CD4-positive, alpha-beta T cell (primary cell): Measurements from ENCODE around the gene PPP2R5C. TPM values are rescaled to one million over a fixed set of nuclear protein-coding genes. Genes with fewer than 3 reads are reported as not detected.

ENCODE experiments used
- ATAC-seq: fragments of 200-7000 bp; cut with Tn5 transposase; one replicate; pipeline ENCODE4 v1.10.0; 2022; ENCODE audit warnings: mild to moderate bottlenecking; ENCODE audit not compliant: poor library complexity
- CTCF ChIA-PET: fragments of 350-600 bp; sonication (Branson Sonifier 250); formaldehyde crosslinking; loops from one replicate; lab custom pipeline; 2021; ENCODE audit warnings: antibody characterized with exemption, inconsistent platforms; lab: Charles Lee
- POLR2A ChIA-PET: fragments of 350-600 bp; sonication (Branson Sonifier 250); formaldehyde crosslinking; loops from one replicate; lab custom pipeline; 2021; ENCODE audit warnings: antibody characterized with exemption, inconsistent platforms; lab: Charles Lee
- DNase-seq, 14 experiments: peaks; one replicate each; pipeline ENCODE4 v3.0.0-alpha.2; 2013 to 2020; ENCODE audit warnings: mixed read lengths in 2 of 14
- H3K27ac ChIP-seq, 2 donors: one replicate each; pipeline versions ENCODE4 v1.5.1 to v1.7.0; 2013; ENCODE audit warnings: low read length in 2 of 2, low read depth in 1 of 2, mild to moderate bottlenecking in 1 of 2
- H3K27me3 ChIP-seq, 2 experiments: 1 replicate in 1 of 2; 2 replicates in 1 of 2; pipeline versions ENCODE4 v1.6.1 to v1.7.0; 2013; ENCODE audit warnings: low read length in 2 of 2, control low read depth in 1 of 2, mild to moderate bottlenecking in 1 of 2, moderate library complexity in 1 of 2; ENCODE audit not compliant: insufficient read depth in 2 of 2, control insufficient read depth in 1 of 2
- H3K36me3 ChIP-seq: one replicate; pipeline ENCODE4 v1.6.1; 2013; ENCODE audit warnings: low read length, control low read depth; ENCODE audit not compliant: insufficient read depth
- H3K4me1 ChIP-seq: one replicate; pipeline ENCODE4 v1.6.1; 2013; ENCODE audit warnings: low read length, control low read depth; ENCODE audit not compliant: insufficient read depth
- H3K4me3 ChIP-seq: one replicate; pipeline ENCODE4 v1.5.1; 2013; ENCODE audit warnings: mild to moderate bottlenecking, low read length, moderate library complexity
- H3K9me3 ChIP-seq, 2 experiments: 1 replicate in 1 of 2; 2 replicates in 1 of 2; pipeline versions ENCODE4 v1.6.1 to v1.7.0; 2013; ENCODE audit warnings: low read length in 2 of 2, mild to moderate bottlenecking in 2 of 2, control low read depth in 1 of 2, moderate library complexity in 1 of 2; ENCODE audit not compliant: control insufficient read depth in 1 of 2, insufficient read depth in 1 of 2
- H3K27ac Mint-ChIP-seq: one replicate; pipeline ENCODE4 v1.8.0; 2020; ENCODE audit warnings: mixed read lengths
- H3K27me3 Mint-ChIP-seq: one replicate; pipeline ENCODE4 v1.8.0; 2021; ENCODE audit warnings: mixed read lengths
- H3K36me3 Mint-ChIP-seq: one replicate; pipeline ENCODE4 v1.8.0; 2021; ENCODE audit warnings: low read depth, mixed read lengths
- H3K4me1 Mint-ChIP-seq: one replicate; pipeline ENCODE4 v1.8.0; 2021; ENCODE audit warnings: low read depth, mixed read lengths
- H3K4me3 Mint-ChIP-seq: one replicate; pipeline ENCODE4 v1.8.0; 2020; ENCODE audit warnings: mild to moderate bottlenecking, mixed read lengths
- H3K9me3 Mint-ChIP-seq: one replicate; pipeline ENCODE4 v1.8.0; 2020; ENCODE audit warnings: mixed read lengths
- intact Hi-C, 2 experiments: fragments of 100-400 bp; cut with DNase I in 1 of 2; cut with micrococcal nuclease in 1 of 2; formaldehyde crosslinking; loops; one replicate each; pipeline versions ENCODE4 v1.15.1 to v1.9.0; 2023 to 2025; cut with DNase I, micrococcal nuclease
- total RNA-seq, 174 experiments: library from RNA in 2 of 174; stranded (reverse) in 2 of 174; gene quantifications; one replicate each; pipeline ENCODE4 v1.2.3 and lab custom pipeline; 2021 to 2026
- TF ChIP-seq, protein P1 (sequence below): fragments of 200-600 bp; IDR thresholded peaks from one replicate; pipeline ENCODE4 v1.8.0; 2022; ENCODE audit warnings: antibody characterized with exemption, mild to moderate bottlenecking

The PPP2R5C gene
- total RNA-seq, 2 experiments from 2014 or later: 463 to 487 TPM

DNA sequence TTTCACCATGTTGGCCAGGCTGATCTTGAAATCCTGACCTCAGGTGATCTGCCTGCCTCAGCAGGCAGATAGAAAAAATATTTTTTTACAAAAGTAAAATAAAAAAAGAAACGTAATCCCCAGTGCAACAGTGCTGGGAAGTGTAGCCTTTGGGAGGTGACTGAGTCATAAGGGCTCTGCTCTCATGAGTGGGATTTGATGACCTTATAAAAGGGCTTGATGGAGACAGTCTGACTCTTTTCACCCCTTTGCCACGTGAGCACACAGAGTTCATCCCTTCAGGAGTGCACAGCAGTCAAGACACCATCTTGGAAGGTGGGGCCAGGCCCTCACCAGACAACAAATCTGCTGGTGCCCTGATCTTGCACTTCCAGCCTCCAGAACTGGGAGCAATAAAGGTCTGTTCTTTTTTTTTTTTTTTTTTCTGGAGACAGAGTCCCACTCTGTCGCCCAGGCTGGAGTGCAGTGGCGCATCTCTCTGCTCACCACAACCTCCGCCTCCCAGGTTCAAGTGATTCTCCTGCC lies 178.2 kb downstream of the PPP2R5C start:
- no peaks in the 10 kb centered on the region for H3K4me1 Mint-ChIP-seq
- Histone ChIP-seq H3K27me3 (peaks cover 7 to 16% of the 10 kb centered on the region in 2 experiments), H3K27ac (no peak overlapping the region), H3K36me3 (no peaks in the 10 kb centered on the region), H3K9me3 (no peaks in the 10 kb centered on the region), H3K4me3 (no peak overlapping the region), H3K4me1 (peaks cover 3% of the 10 kb centered on the region)
- TF ChIP-seq, protein P1, sequence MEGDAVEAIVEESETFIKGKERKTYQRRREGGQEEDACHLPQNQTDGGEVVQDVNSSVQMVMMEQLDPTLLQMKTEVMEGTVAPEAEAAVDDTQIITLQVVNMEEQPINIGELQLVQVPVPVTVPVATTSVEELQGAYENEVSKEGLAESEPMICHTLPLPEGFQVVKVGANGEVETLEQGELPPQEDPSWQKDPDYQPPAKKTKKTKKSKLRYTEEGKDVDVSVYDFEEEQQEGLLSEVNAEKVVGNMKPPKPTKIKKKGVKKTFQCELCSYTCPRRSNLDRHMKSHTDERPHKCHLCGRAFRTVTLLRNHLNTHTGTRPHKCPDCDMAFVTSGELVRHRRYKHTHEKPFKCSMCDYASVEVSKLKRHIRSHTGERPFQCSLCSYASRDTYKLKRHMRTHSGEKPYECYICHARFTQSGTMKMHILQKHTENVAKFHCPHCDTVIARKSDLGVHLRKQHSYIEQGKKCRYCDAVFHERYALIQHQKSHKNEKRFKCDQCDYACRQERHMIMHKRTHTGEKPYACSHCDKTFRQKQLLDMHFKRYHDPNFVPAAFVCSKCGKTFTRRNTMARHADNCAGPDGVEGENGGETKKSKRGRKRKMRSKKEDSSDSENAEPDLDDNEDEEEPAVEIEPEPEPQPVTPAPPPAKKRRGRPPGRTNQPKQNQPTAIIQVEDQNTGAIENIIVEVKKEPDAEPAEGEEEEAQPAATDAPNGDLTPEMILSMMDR: no peak
- intact Hi-C loops: no loop called here
- H3K27me3 Mint-ChIP-seq: peaks cover 43% of the 10 kb centered on the region
- H3K9me3 Mint-ChIP-seq: no peaks in the 10 kb centered on the region
- CTCF ChIA-PET: no interaction called here
- H3K36me3 Mint-ChIP-seq: no peaks in the 10 kb centered on the region
- DNase-seq: no peak
- H3K27ac Mint-ChIP-seq: no peak overlapping the region
- ATAC-seq: no peak
- H3K4me3 Mint-ChIP-seq: no peak overlapping the region
- POLR2A ChIA-PET: no interaction called here

DNA sequence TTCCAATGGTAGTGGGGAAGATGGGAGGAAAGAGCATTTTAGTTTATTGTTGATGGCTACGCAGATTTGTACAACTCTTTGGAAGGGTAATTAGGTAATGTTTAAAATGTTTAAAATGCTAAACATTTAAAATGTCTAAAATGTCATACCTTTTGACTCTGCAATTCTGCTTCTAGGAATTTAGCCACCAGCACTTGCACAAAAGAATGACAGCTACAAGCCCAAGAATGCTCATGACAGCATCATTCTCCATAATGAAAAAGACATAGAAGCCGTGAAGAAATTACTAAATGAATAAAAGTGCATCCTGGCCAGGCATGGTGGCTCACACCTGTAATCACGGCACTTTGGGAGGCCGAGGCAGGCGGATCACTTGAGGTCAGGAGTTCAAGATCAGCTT lies 182.9 kb downstream of the PPP2R5C start:
- DNase-seq (no peak), ATAC-seq (no peak)
- Histone ChIP-seq H3K4me1 (peaks cover 21% of the 10 kb centered on the region), H3K27me3 (peaks cover 11 to 22% of the 10 kb centered on the region in 2 experiments), H3K9me3 (no peaks in the 10 kb centered on the region), H3K36me3 (no peaks in the 10 kb centered on the region), H3K4me3 (no peak overlapping the region), H3K27ac (no peak overlapping the region)
- Mint-ChIP-seq H3K27ac (no peak overlapping the region), H3K4me1 (peaks cover 17% of the 10 kb centered on the region), H3K4me3 (no peak overlapping the region), H3K36me3 (peaks cover 11% of the 10 kb centered on the region), H3K27me3 (peaks cover 52% of the 10 kb centered on the region), H3K9me3 (no peaks in the 10 kb centered on the region)
- TF ChIP-seq, protein P1: no peak
- ChIA-PET POLR2A (no interaction called here), CTCF (interaction anchor here (1.2 kb wide), 1 partner anchor 173 kb away, joined by 4 read pairs; no protein-coding TSS in a partner anchor)
- intact Hi-C loops: no loop called here

DNA sequence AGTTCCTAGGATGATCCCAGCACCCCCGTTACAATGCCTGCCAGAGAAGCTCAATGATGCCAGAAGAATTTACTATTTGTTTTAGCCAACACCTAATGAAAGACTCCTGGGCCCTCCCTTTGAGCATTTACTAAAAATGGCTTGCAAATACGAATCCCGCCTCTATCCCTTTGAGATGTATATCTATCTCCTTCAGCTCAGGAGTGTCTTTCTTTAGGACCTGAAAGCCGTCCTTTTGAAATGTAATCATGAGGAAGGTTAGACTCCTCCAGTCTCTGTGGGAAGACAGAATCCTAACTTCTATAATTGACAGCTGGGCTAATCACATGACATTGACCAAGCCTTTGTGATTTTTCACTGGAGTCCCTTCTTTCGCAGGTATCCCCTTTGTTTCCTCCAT lies 183.7 kb downstream of the PPP2R5C start:
- Histone ChIP-seq H3K4me3 (no peak overlapping the region), H3K36me3 (no peaks in the 10 kb centered on the region), H3K9me3 (no peaks in the 10 kb centered on the region), H3K27ac (no peak overlapping the region), H3K4me1 (peaks cover 23% of the 10 kb centered on the region), H3K27me3 (peaks cover 11 to 22% of the 10 kb centered on the region in 2 experiments)
- H3K36me3 Mint-ChIP-seq: peaks cover 11% of the 10 kb centered on the region
- H3K4me1 Mint-ChIP-seq: peaks cover 18% of the 10 kb centered on the region
- H3K27me3 Mint-ChIP-seq: peaks cover 50% of the 10 kb centered on the region
- H3K27ac Mint-ChIP-seq: peak overlapping the region; percentile 65
- H3K4me3 Mint-ChIP-seq: peak overlapping the region; percentile 55
- intact Hi-C loops: no loop called here
- no peaks in the 10 kb centered on the region for H3K9me3 Mint-ChIP-seq
- POLR2A ChIA-PET: interaction anchor here (0.6 kb wide), 1 partner anchor 223 kb away, joined by 4 read pairs; no protein-coding TSS in a partner anchor
- TF ChIP-seq, protein P1: no peak
- ATAC-seq (no peak), DNase-seq (no peak)
- CTCF ChIA-PET: interaction anchor here (1.2 kb wide), 1 partner anchor 174 kb away, joined by 4 read pairs; no protein-coding TSS in a partner anchor
